Lower leg skin (tissue), 3 donors: ENCODE measurements around the gene STX8.

Experiments
- CTCF ChIP-seq, 3 donors: fragments of 450-650 bp; IDR thresholded peaks; one replicate each; pipeline ENCODE4 v1.5.1; 2016; ENCODE audit warnings: antibody characterized with exemption in 3 of 3, mild to moderate bottlenecking in 3 of 3, moderate library complexity in 2 of 3
- POLR2A ChIP-seq, 2 donors: fragments of 450-650 bp; IDR thresholded peaks; one replicate each; pipeline ENCODE4 v1.6.1; 2016 to 2017; ENCODE audit warnings: antibody characterized with exemption in 2 of 2, mild to moderate bottlenecking in 1 of 2, moderate library complexity in 1 of 2

- TF ChIP-seq CTCF (IDR thresholded peaks at IDR 0.05) (no peak), POLR2A (IDR thresholded peaks at IDR 0.05) (no peak)
Observed at GRCh38 chr17:9286434-9286833, 289.2 kb downstream of the STX8 start.
